Measurements from ENCODE around the gene MAGI1. TPM values are rescaled to one million over a fixed set of nuclear protein-coding genes. Genes with fewer than 3 reads are reported as not detected.

Gene MAGI1
- total RNA-seq, 1 donor from 2014 or later, result 21.9 TPM

DNA sequence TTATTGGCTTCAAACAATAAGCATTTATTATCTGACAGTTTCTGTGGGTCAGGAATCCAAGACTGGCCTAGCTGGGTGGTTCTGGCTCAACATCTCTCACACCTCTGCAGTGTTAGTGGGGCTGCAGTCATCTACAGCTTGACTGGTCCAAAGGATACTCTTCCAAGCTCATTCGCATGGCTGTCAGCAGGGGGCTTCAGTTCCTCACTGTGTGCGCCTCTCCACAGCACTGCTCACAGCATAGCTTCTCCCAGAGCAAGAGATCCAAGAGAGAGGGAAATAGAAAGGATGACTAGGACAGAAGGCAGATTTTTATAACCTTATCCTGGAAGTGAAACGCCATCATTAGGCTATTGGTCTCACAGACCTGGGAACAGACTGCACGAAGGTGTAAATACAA lies 64.2 kb downstream of the MAGI1 start:
- H3K9me3 Mint-ChIP-seq (ENCODE audit: unreplicated experiment), result no peaks in the 10 kb centered on the region
- peaks cover 20% of the 10 kb centered on the region for H3K4me1 Mint-ChIP-seq (ENCODE audit: unreplicated experiment)
- TF ChIP-seq, protein P1, sequence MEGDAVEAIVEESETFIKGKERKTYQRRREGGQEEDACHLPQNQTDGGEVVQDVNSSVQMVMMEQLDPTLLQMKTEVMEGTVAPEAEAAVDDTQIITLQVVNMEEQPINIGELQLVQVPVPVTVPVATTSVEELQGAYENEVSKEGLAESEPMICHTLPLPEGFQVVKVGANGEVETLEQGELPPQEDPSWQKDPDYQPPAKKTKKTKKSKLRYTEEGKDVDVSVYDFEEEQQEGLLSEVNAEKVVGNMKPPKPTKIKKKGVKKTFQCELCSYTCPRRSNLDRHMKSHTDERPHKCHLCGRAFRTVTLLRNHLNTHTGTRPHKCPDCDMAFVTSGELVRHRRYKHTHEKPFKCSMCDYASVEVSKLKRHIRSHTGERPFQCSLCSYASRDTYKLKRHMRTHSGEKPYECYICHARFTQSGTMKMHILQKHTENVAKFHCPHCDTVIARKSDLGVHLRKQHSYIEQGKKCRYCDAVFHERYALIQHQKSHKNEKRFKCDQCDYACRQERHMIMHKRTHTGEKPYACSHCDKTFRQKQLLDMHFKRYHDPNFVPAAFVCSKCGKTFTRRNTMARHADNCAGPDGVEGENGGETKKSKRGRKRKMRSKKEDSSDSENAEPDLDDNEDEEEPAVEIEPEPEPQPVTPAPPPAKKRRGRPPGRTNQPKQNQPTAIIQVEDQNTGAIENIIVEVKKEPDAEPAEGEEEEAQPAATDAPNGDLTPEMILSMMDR (IDR thresholded peaks at IDR 0.05), result no peak
- no peak for DNase-seq (ENCODE audit: extremely low spot score, unreplicated experiment)
- H3K27ac Mint-ChIP-seq (ENCODE audit: unreplicated experiment), result no peak overlapping the region
- no peaks in the 10 kb centered on the region for H3K36me3 Mint-ChIP-seq (ENCODE audit: unreplicated experiment)
- H3K27me3 Mint-ChIP-seq (ENCODE audit: unreplicated experiment), result no peaks in the 10 kb centered on the region
- H3K4me3 Mint-ChIP-seq (ENCODE audit: unreplicated experiment), result no peak overlapping the region

DNA sequence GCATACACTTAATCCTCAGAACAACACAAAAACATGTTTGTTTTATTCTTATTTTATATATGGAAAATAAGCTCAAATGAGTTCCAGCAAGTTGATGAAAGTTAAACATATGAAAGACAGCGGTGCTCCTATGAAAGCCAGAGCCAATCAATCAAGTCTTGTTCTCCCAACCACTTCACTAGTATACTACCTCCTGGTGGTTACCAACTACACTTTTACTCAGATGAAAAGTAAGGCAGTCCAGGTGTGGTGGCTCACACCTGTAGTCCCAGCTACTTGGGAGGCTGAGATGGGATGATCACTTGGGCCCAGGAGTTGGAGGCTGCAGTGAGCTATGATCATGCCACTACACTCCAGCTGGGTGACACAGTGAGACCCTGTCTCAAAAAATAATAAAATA lies 66.0 kb downstream of the MAGI1 start:
- Mint-ChIP-seq H3K36me3 (ENCODE audit: unreplicated experiment) (no peaks in the 10 kb centered on the region), H3K27ac (ENCODE audit: unreplicated experiment) (no peak overlapping the region), H3K9me3 (ENCODE audit: unreplicated experiment) (no peaks in the 10 kb centered on the region), H3K4me3 (ENCODE audit: unreplicated experiment) (no peak overlapping the region), H3K27me3 (ENCODE audit: unreplicated experiment) (no peaks in the 10 kb centered on the region), H3K4me1 (ENCODE audit: unreplicated experiment) (peaks cover 14% of the 10 kb centered on the region)
- TF ChIP-seq, protein P1 (IDR thresholded peaks at IDR 0.05), result peak; percentile 7
- DNase-seq (ENCODE audit: extremely low spot score, unreplicated experiment), result no peak

DNA sequence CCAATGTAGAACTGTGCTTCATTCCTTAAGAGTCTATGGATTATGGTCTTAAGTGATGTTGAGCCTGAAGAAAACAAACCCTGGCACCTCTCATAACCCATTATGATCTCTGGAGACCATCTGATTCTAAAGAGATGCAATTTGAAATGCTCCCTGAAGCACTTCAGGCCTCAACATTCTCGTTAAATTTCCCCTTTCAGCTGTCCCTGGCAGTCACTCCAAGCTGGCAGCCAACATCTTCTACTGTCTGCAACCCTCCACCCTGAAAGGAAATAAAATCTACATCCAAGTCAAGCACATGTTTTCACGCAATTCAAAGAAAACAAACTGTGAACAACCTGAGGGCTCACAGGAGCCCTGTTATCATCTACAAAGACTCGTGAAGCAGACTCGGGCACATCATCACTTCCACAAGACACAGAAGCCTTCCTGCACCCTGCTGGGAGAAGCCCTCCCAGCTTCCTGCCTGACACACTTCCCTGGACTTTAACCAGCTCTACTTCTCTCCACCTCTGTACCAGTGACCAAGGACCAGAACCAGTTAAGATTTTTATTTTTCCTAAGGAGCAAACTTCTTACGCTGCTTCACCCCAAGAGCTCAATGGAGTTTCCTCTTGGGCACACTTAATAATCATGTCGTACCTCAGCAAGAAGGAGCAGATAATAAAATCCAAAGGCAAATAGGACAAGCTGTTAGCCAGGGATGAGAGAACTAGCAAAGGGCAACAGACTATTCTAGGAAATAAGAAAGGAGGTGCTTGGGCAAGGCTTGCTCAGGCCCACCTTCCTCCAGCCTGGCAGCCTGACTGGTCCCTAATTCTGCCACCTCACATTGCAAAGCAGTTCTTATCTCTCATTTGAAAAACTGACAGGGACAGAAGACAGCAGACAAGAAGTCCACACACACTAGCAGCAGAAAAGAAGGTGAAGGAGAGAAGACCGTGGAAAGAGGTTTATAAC lies 67.1 kb downstream of the MAGI1 start:
- TF ChIP-seq, protein P1 (IDR thresholded peaks at IDR 0.05), result no peak
- no peaks in the 10 kb centered on the region for H3K27me3 Mint-ChIP-seq (ENCODE audit: unreplicated experiment)
- H3K36me3 Mint-ChIP-seq (ENCODE audit: unreplicated experiment), result no peaks in the 10 kb centered on the region
- no peak overlapping the region for H3K27ac Mint-ChIP-seq (ENCODE audit: unreplicated experiment)
- no peaks in the 10 kb centered on the region for H3K9me3 Mint-ChIP-seq (ENCODE audit: unreplicated experiment)
- H3K4me1 Mint-ChIP-seq (ENCODE audit: unreplicated experiment), result peaks cover 14% of the 10 kb centered on the region
- H3K4me3 Mint-ChIP-seq (ENCODE audit: unreplicated experiment), result no peak overlapping the region
- no peak for DNase-seq (ENCODE audit: extremely low spot score, unreplicated experiment)

DNA sequence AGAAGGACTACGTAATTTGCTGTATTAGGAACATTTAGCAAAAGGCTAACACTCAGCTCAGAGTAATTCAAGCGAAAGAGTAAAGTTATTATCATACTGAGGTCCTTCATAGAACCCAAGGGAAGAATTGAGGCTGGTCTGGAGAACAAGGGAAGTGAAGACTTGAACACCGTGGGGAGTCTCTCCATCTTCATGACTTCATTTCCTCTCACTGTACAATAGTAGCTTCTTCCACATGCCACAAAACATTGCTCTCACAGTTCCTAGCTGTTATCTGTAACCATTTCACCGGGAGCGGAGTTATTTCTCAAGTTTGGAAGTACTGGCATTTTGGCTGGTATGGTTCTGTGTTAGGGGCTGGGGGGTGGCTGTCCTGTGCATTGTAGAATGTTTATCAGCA lies 69.7 kb downstream of the MAGI1 start:
- TF ChIP-seq, protein P1 (IDR thresholded peaks at IDR 0.05), result no peak
- no peaks in the 10 kb centered on the region for H3K36me3 Mint-ChIP-seq (ENCODE audit: unreplicated experiment)
- H3K9me3 Mint-ChIP-seq (ENCODE audit: unreplicated experiment), result no peaks in the 10 kb centered on the region
- DNase-seq (ENCODE audit: extremely low spot score, unreplicated experiment), result no peak
- peaks cover 12% of the 10 kb centered on the region for H3K4me1 Mint-ChIP-seq (ENCODE audit: unreplicated experiment)
- no peak overlapping the region for H3K27ac Mint-ChIP-seq (ENCODE audit: unreplicated experiment)
- no peaks in the 10 kb centered on the region for H3K27me3 Mint-ChIP-seq (ENCODE audit: unreplicated experiment)
- H3K4me3 Mint-ChIP-seq (ENCODE audit: unreplicated experiment), result no peak overlapping the region

DNA sequence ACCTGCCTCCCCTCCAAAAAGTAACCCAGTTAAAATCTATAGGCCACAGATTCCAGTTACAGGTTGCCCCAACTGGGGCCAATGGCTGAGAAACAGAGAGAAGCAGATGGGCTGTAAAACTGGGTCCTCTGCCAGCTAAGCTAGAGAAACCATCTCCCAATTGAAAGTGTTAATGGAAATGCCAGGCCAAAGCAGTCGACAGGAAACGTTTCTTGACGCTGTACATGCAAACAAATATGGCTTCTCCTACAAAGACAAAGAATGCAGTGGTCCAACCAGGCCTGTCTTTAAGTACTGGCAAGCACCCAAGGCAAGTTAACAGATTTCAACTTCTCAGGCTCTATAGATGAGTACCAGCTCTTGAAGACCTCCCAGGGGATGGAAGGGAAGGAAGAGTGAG lies 71.3 kb downstream of the MAGI1 start:
- H3K4me1 Mint-ChIP-seq (ENCODE audit: unreplicated experiment), result peaks cover 20% of the 10 kb centered on the region

More for the DNA sequence above, 71.3 kb downstream of the MAGI1 start:
- H3K9me3 Mint-ChIP-seq (ENCODE audit: unreplicated experiment), result no peaks in the 10 kb centered on the region
- DNase-seq (ENCODE audit: extremely low spot score, unreplicated experiment), result no peak
- TF ChIP-seq, protein P1 (IDR thresholded peaks at IDR 0.05), result no peak
- no peaks in the 10 kb centered on the region for H3K36me3 Mint-ChIP-seq (ENCODE audit: unreplicated experiment)
- no peak overlapping the region for H3K4me3 Mint-ChIP-seq (ENCODE audit: unreplicated experiment)
- H3K27ac Mint-ChIP-seq (ENCODE audit: unreplicated experiment), result no peak overlapping the region
- no peaks in the 10 kb centered on the region for H3K27me3 Mint-ChIP-seq (ENCODE audit: unreplicated experiment)

Data from osteocyte (in vitro differentiated cells).